Gastroesophageal sphincter (tissue), 3 donors: ENCODE results near the gene LRRTM4.

Source experiments
- CTCF ChIP-seq, 4 experiments: fragments of 200-600 bp in 2 of 4; fragments of 450-650 bp in 2 of 4; sonication (generic) in 1 of 4; IDR thresholded peaks; one replicate each; pipeline ENCODE4 v1.5.1; 2017 to 2019; ENCODE audit warnings: antibody characterized with exemption in 4 of 4, mild to moderate bottlenecking in 2 of 4, moderate library complexity in 2 of 4
- POLR2AphosphoS5 ChIP-seq: sonication (generic); formaldehyde crosslinking; IDR thresholded peaks from one replicate; pipeline ENCODE4 v1.6.1; 2017; ENCODE audit warnings: antibody characterized with exemption

- TF ChIP-seq CTCF (IDR thresholded peaks at IDR 0.05), result no peak
- TF ChIP-seq POLR2AphosphoS5, result no peak
These were observed 494.1 kb downstream of the LRRTM4 start for GRCh38 chr2:77028032-77028600.
